ENCODE data around the gene CRABP1.

The CRABP1 gene

GRCh38 chr15:78396976-78397375 is 56.8 kb downstream of the CRABP1 start:
- peak; percentile 22 for TF ChIP-seq CTCF (IDR thresholded peaks at IDR 0.05; ENCODE audit: low read depth, low read length)
- peak; percentile 17 to 70 for DNase-seq (ENCODE audit: low read depth in 2 of 2)
- no peak overlapping the region for H3K4me3 ChIP-seq (replicated peaks in 1 of 2; ENCODE audit: low read depth in 2 of 2, low read length in 2 of 2)

- TF ChIP-seq CTCF (IDR thresholded peaks at IDR 0.05; ENCODE audit: low read depth, low read length), result no peak
- H3K4me3 ChIP-seq (replicated peaks in 1 of 2; ENCODE audit: low read depth in 2 of 2, low read length in 2 of 2), result no peak overlapping the region
- no peak for DNase-seq (ENCODE audit: low read depth in 2 of 2)
Measured at GRCh38 chr15:78397382-78397781, 57.2 kb downstream of the CRABP1 start.

Measured in cardiac fibroblast (primary cell).